ENCODE data around the gene RTRAF.

RTRAF gene

GRCh38 chr14:52049721-52050588 is 60.6 kb downstream of the RTRAF start:
- DNase-seq (ENCODE audit: low read depth) = no peak

GRCh38 chr14:52051251-52051650 is 61.9 kb downstream of the RTRAF start:
- no peak for DNase-seq (ENCODE audit: low read depth)

- no peak for DNase-seq (ENCODE audit: low read depth)
Measured at GRCh38 chr14:52051871-52052270, 62.5 kb downstream of the RTRAF start.

GRCh38 chr14:52052288-52052943 is 63.1 kb downstream of the RTRAF start:
- DNase-seq (ENCODE audit: low read depth) = no peak

- DNase-seq (ENCODE audit: low read depth) = no peak
Measured at GRCh38 chr14:52053044-52053443, 63.7 kb downstream of the RTRAF start.

GRCh38 chr14:52054678-52055077 is 65.3 kb downstream of the RTRAF start:
- DNase-seq (ENCODE audit: low read depth) = no peak

GRCh38 chr14:52055167-52055566 is 65.8 kb downstream of the RTRAF start:
- no peak for DNase-seq (ENCODE audit: low read depth)

- no peak for DNase-seq (ENCODE audit: low read depth)
Measured at GRCh38 chr14:52058341-52058740, 69.0 kb downstream of the RTRAF start.

- no peak for DNase-seq (ENCODE audit: low read depth)
Measured at GRCh38 chr14:52059649-52060048, 70.3 kb downstream of the RTRAF start.

- DNase-seq (ENCODE audit: low read depth) = no peak
Measured at GRCh38 chr14:52060080-52060479, 70.7 kb downstream of the RTRAF start.
